Stimulated activated CD4-positive, alpha-beta T cell treated with anti-CD3 and anti-CD28 coated beads, Interleukin-1b, Interleukin-23, amount 100 ng/mL, for 1 hour (primary cell): ENCODE results near the gene TMEM163.
"Not testable (repeated sequence)": the region's sequence is repeated elsewhere in the genome, so short reads cannot be mapped to it uniquely, and the experiment has no call there.

Experiments
- DNase-seq, 2 donors: peaks; one replicate each; pipeline ENCODE4 v3.0.0-alpha.2; 2020; ENCODE audit warnings: low read depth in 2 of 2

TMEM163 gene

GRCh38 chr2:134527381-134527780, 191.4 kb downstream of the TMEM163 start:
- DNase-seq, result no peak

- DNase-seq, result no peak
Measured at GRCh38 chr2:134522496-134523455, 196.0 kb downstream of the TMEM163 start.

- DNase-seq, result no peak
Measured at GRCh38 chr2:134518101-134518500, 200.7 kb downstream of the TMEM163 start.

GRCh38 chr2:134515137-134515536, 203.7 kb downstream of the TMEM163 start:
- DNase-seq, result no peak

GRCh38 chr2:134513465-134513804, 205.4 kb downstream of the TMEM163 start:
- DNase-seq, result no peak

GRCh38 chr2:134512734-134513464, 205.9 kb downstream of the TMEM163 start:
- DNase-seq, result no peak

- DNase-seq, result no peak
Measured at GRCh38 chr2:134508391-134508790, 210.4 kb downstream of the TMEM163 start.

GRCh38 chr2:134507697-134508096, 211.1 kb downstream of the TMEM163 start:
- DNase-seq, result no peak

GRCh38 chr2:134507159-134507558, 211.6 kb downstream of the TMEM163 start:
- not testable (repeated sequence) for DNase-seq

GRCh38 chr2:134505446-134505845, 213.4 kb downstream of the TMEM163 start:
- DNase-seq, result no peak

- DNase-seq, result no peak
Measured at GRCh38 chr2:134504586-134505336, 214.0 kb downstream of the TMEM163 start.

- no peak for DNase-seq
Measured at GRCh38 chr2:134502104-134502503, 216.7 kb downstream of the TMEM163 start.

GRCh38 chr2:134501476-134502091, 217.2 kb downstream of the TMEM163 start:
- DNase-seq, result no peak

- DNase-seq, result no peak
Measured at GRCh38 chr2:134500211-134500935, 218.4 kb downstream of the TMEM163 start.

- DNase-seq, result no peak
Measured at GRCh38 chr2:134499307-134499926, 219.4 kb downstream of the TMEM163 start.

GRCh38 chr2:134498654-134499053, 220.1 kb downstream of the TMEM163 start:
- no peak for DNase-seq

GRCh38 chr2:134493797-134494196, 225.0 kb downstream of the TMEM163 start:
- DNase-seq, result no peak

- no peak for DNase-seq
Measured at GRCh38 chr2:134491771-134492441, 226.9 kb downstream of the TMEM163 start.

GRCh38 chr2:134491022-134491421, 227.8 kb downstream of the TMEM163 start:
- DNase-seq, result no peak

GRCh38 chr2:134490559-134490958, 228.2 kb downstream of the TMEM163 start:
- DNase-seq, result no peak
